AG09309 (cell line): ENCODE measurements around the gene AQR.

Experiments used
- DNase-seq: peaks from one replicate; pipeline ENCODE4 v3.0.0-alpha.2; 2010; ENCODE audit warnings: low read depth
- H3K4me3 ChIP-seq: 2 replicates; pipeline ENCODE4 v1.5.1; 2011; ENCODE audit warnings: mild to moderate bottlenecking, low read depth, low read length, moderate library complexity; ENCODE audit not compliant: control insufficient read depth
- TF ChIP-seq, protein P1 (sequence below): IDR thresholded peaks from 2 replicates; pipeline ENCODE4 v1.5.1; 2011; ENCODE audit warnings: mild to moderate bottlenecking, low read depth, low read length, inconsistent platforms; ENCODE audit not compliant: insufficient read depth, control insufficient read depth; ENCODE audit errors: missing control alignments

The AQR gene

DNA sequence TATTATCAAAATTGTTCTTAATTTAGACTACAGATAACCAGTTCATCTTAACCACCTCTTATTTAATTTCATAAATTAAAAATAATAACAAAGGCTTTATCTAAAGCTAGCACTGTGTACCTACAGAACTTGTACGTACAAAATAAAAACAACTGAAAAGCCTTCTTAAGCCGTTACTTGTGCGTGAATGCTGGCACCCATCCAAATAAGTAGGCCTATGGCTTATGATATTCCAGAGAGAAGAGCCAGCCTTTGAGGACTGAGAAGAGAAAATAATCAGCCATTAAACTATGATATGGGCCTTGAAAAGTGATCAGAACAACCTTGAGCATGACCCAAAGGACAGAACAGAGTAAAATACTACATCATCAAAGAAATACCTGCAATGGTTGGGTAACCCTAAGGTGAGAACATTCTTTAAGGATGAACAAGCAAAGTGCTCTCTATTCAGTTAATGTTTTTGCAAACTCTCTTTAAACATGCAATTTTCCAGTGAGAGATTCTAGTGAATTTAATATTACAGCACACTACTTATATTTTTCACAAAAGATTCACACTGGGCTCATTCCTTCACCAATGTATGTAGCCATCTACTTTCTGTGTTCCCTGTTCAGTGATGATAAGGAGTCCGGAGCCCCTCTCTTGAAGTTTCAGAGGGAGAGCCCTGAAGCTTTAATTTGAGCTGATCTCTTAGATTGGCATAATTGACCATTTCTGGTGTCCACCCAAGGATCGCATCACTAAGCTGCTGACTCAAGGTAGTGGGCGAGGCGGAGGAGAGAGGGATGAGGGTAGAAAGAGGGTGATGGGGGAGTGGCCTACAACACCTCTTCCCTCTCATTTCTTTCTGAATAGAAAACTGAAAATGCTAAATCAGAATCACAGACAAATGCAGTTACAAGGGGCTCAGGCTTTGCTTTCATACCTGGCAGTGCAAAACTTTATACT, 166.5 kb downstream of the AQR start:
- DNase-seq, result no peak
- TF ChIP-seq, protein P1, sequence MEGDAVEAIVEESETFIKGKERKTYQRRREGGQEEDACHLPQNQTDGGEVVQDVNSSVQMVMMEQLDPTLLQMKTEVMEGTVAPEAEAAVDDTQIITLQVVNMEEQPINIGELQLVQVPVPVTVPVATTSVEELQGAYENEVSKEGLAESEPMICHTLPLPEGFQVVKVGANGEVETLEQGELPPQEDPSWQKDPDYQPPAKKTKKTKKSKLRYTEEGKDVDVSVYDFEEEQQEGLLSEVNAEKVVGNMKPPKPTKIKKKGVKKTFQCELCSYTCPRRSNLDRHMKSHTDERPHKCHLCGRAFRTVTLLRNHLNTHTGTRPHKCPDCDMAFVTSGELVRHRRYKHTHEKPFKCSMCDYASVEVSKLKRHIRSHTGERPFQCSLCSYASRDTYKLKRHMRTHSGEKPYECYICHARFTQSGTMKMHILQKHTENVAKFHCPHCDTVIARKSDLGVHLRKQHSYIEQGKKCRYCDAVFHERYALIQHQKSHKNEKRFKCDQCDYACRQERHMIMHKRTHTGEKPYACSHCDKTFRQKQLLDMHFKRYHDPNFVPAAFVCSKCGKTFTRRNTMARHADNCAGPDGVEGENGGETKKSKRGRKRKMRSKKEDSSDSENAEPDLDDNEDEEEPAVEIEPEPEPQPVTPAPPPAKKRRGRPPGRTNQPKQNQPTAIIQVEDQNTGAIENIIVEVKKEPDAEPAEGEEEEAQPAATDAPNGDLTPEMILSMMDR, result no peak
- no peak overlapping the region for H3K4me3 ChIP-seq

DNA sequence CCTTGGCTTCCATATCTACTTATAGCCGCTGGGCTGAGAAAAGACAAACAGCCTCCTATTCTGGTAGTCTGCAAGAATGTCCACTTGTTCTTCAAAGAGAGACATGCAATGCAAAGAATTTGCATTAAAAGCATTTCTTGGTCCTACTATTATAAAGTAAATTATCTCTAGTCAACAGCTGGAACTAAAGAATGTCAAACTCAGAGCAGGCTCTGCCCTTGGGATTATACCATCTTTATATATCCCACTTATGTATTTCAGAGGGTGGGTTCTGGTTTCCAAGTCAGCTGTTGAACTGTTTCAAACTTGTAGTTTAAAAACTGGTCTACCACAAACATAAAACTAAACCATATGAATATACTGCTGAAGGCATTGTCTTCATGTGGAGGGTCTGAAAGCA, 167.2 kb downstream of the AQR start:
- DNase-seq, result no peak
- TF ChIP-seq, protein P1, result no peak
- H3K4me3 ChIP-seq, result no peak overlapping the region
